Sigmoid colon (tissue), 4 donors: ENCODE measurements around the gene EPHB1.

Source experiments
- CTCF ChIP-seq, 4 experiments: fragments of 450-650 bp in 3 of 4; fragments of 200-600 bp in 1 of 4; IDR thresholded peaks; one replicate each; pipeline ENCODE4 v1.5.1; 2016 to 2019; ENCODE audit warnings: antibody characterized with exemption in 4 of 4, mild to moderate bottlenecking in 3 of 4, moderate library complexity in 2 of 4
- POLR2A ChIP-seq, 2 donors: fragments of 450-650 bp; IDR thresholded peaks; one replicate each; pipeline ENCODE4 v1.6.1; 2016; ENCODE audit warnings: antibody characterized with exemption in 2 of 2, mild to moderate bottlenecking in 2 of 2, moderate library complexity in 2 of 2
- POLR2AphosphoS5 ChIP-seq, 4 donors: sonication (generic); formaldehyde crosslinking; IDR thresholded peaks; one replicate each; pipeline ENCODE4 v1.6.1; 2017; ENCODE audit warnings: antibody characterized with exemption in 4 of 4

GRCh38 chr3:134974624-134975023, 179.6 kb downstream of the EPHB1 start:
- TF ChIP-seq CTCF (IDR thresholded peaks at IDR 0.05) (no peak), POLR2A (IDR thresholded peaks at IDR 0.05) (no peak), POLR2AphosphoS5 (IDR thresholded peaks at IDR 0.05) (no peak)
